Fibroblast of lung (primary cell): ENCODE data around the gene PCDHB1. TPM values are rescaled to one million over a fixed set of nuclear protein-coding genes. Genes with fewer than 3 reads are reported as not detected.

Experiments
- DNase-seq, 2 donors: peaks; one replicate each; pipeline versions ENCODE4 v3.0.0 to v3.0.0-alpha.2; 2010; ENCODE audit warnings: low read depth in 2 of 2
- H2AFZ ChIP-seq: 2 replicates; pipeline ENCODE4 v1.5.1; 2012; ENCODE audit warnings: low read length, control low read depth, inconsistent platforms
- H3K27ac ChIP-seq: 2 replicates; pipeline ENCODE4 v1.5.1; 2011; ENCODE audit warnings: low read length, control low read depth; ENCODE audit not compliant: insufficient read depth
- H3K27me3 ChIP-seq: 2 replicates; pipeline ENCODE4 v1.5.1; 2011; ENCODE audit warnings: mild to moderate bottlenecking, low read length; ENCODE audit not compliant: control insufficient read depth, insufficient read depth
- H3K36me3 ChIP-seq: 2 replicates; pipeline ENCODE4 v1.5.1; 2011; ENCODE audit warnings: low read length; ENCODE audit not compliant: control insufficient read depth, insufficient read depth
- H3K4me1 ChIP-seq: 2 replicates; pipeline ENCODE4 v1.5.1; 2011; ENCODE audit warnings: low read length; ENCODE audit not compliant: control insufficient read depth, insufficient read depth; ENCODE audit errors: extremely low read depth
- H3K4me2 ChIP-seq: 2 replicates; pipeline ENCODE4 v1.5.1; 2011; ENCODE audit warnings: low read length, control low read depth; ENCODE audit not compliant: insufficient read depth; ENCODE audit errors: extremely low read depth
- H3K4me3 ChIP-seq, 4 experiments: fragments of 200-600 bp in 1 of 4; sonication (generic) in 1 of 4; replicated peaks in 1 of 4; 2 replicates each; pipeline ENCODE4 v1.5.1; 2011 to 2016; ENCODE audit warnings: low read length in 4 of 4, low read depth in 3 of 4, mild to moderate bottlenecking in 3 of 4, control low read depth in 2 of 4, inconsistent platforms in 1 of 4, mixed read lengths in 1 of 4; ENCODE audit not compliant: insufficient read depth in 1 of 4; ENCODE audit errors: control extremely low read depth in 1 of 4
- H3K79me2 ChIP-seq: 2 replicates; pipeline ENCODE4 v1.5.1; 2012; ENCODE audit warnings: mild to moderate bottlenecking, low read length, inconsistent platforms; ENCODE audit not compliant: control insufficient read depth, insufficient read depth
- H3K9ac ChIP-seq: 2 replicates; pipeline ENCODE4 v1.5.1; 2011; ENCODE audit warnings: mild to moderate bottlenecking, low read length, control low read depth; ENCODE audit not compliant: insufficient read depth
- H3K9me3 ChIP-seq: 2 replicates; pipeline ENCODE4 v1.5.1; 2012; ENCODE audit warnings: low read depth, low read length; ENCODE audit not compliant: control insufficient read depth, insufficient read depth
- H4K20me1 ChIP-seq: 2 replicates; pipeline ENCODE4 v1.5.1; 2011; ENCODE audit warnings: low read length; ENCODE audit not compliant: control insufficient read depth, insufficient read depth; ENCODE audit errors: extremely low read depth
- CTCF ChIP-seq, 2 donors: IDR thresholded peaks in 1 of 2; conservative IDR thresholded peaks in 1 of 2; 1 replicate in 1 of 2; 2 replicates in 1 of 2; pipeline ENCODE4 v1.5.1; 2011 to 2012; ENCODE audit warnings: low read length in 2 of 2, control low read depth in 1 of 2, inconsistent platforms in 1 of 2, low read depth in 1 of 2, mild to moderate bottlenecking in 1 of 2
- EZH2 ChIP-seq: IDR thresholded peaks from 2 replicates; pipeline ENCODE4 v1.5.1; 2012; ENCODE audit warnings: low read length, control low read depth, mild to moderate bottlenecking; ENCODE audit errors: missing control alignments
- polyA plus RNA-seq, 2 donors: library from polyadenylated mRNA; depleted of rRNA in 1 of 2; stranded (reverse) in 1 of 2; unstranded in 1 of 2; fragments of >200 nt; gene quantifications; 2 replicates each; pipeline ENCODE4 v1.2.1, GENCODE V29; 2011 to 2012; ENCODE audit warnings: missing spikeins in 1 of 2
- total RNA-seq: library from RNA; depleted of rRNA; stranded (reverse); fragments of >200 nt; gene quantifications from 2 replicates; pipeline ENCODE4 v1.2.1, GENCODE V29; 2014

Gene PCDHB1
- total and polyA plus RNA-seq, 2 donors (not counting 1 experiment from before 2014, with no cell fraction given): not detected

DNA sequence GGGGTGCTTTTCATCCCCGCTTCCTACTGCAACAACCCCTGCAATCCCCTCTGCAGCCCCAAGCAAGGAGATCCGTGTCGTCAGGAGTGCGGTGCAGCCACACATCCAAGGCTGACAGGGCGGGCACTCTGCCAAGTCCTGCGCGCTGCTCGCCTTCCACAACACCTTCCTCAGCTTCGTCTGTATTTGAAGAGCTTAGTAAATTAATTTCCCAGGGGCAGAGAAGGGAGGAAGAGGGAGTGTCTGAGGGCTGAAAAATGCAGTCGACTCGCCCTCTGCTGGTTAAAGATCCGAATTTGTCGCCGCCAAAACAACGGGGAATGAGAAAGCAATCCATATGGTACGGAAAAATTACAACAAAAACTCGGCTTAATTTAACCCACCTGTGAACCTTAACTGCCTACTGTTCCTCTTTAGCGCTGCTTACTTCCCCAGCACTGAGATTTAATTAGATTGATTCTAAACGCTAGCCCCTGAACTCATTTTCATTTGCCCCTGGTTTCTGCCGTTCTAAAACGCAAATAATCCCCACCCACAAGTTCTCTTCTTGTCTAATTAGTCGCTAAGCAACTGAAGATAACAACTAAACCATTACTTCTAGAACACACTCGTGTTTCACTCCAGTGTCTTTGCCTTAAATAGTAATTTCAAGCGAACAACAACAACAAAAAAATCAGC lies 10.9 kb upstream of the PCDHB1 start:
- H3K9ac ChIP-seq: no peak overlapping the region
- no peaks in the 10 kb centered on the region for H4K20me1 ChIP-seq
- TF ChIP-seq EZH2 (no peak), CTCF (conservative IDR thresholded peaks at IDR 0.05 in 1 of 2, IDR thresholded peaks at IDR 0.05 in 1 of 2; ENCODE audit: low read depth in 1 of 2, low read length in 2 of 2) (peak in 1 of 2 donors; percentile 9)
- no peaks in the 10 kb centered on the region for H3K4me1 ChIP-seq
- H3K36me3 ChIP-seq: no peaks in the 10 kb centered on the region
- H3K79me2 ChIP-seq: no peaks in the 10 kb centered on the region
- no peak overlapping the region for H2AFZ ChIP-seq
- no peaks in the 10 kb centered on the region for H3K27me3 ChIP-seq
- DNase-seq: no peak
- peak overlapping the region in 1 of 4 experiments; percentile 32 for H3K4me3 ChIP-seq
- H3K4me2 ChIP-seq: no peak overlapping the region
- H3K9me3 ChIP-seq: no peaks in the 10 kb centered on the region
- H3K27ac ChIP-seq: no peak overlapping the region

GRCh38 chr5:141040771-141041426 lies 10.3 kb upstream of the PCDHB1 start:
- H3K27ac ChIP-seq: no peak overlapping the region
- DNase-seq: peak; percentile 45 to 50
- H3K4me3 ChIP-seq: peak overlapping the region in 1 of 4 experiments; percentile 32
- H4K20me1 ChIP-seq: no peaks in the 10 kb centered on the region
- H3K27me3 ChIP-seq: no peaks in the 10 kb centered on the region
- H2AFZ ChIP-seq: no peak overlapping the region
- no peaks in the 10 kb centered on the region for H3K79me2 ChIP-seq
- no peak overlapping the region for H3K4me2 ChIP-seq
- no peaks in the 10 kb centered on the region for H3K9me3 ChIP-seq
- no peak overlapping the region for H3K9ac ChIP-seq
- TF ChIP-seq CTCF (conservative IDR thresholded peaks at IDR 0.05 in 1 of 2, IDR thresholded peaks at IDR 0.05 in 1 of 2; ENCODE audit: low read depth in 1 of 2, low read length in 2 of 2) (peak; percentile 26 to 33), EZH2 (no peak)
- no peaks in the 10 kb centered on the region for H3K36me3 ChIP-seq
- no peaks in the 10 kb centered on the region for H3K4me1 ChIP-seq

GRCh38 chr5:141041427-141041785 lies 9.8 kb upstream of the PCDHB1 start:
- Histone ChIP-seq H3K36me3 (no peaks in the 10 kb centered on the region), H3K9me3 (no peaks in the 10 kb centered on the region), H3K4me2 (no peak overlapping the region), H3K79me2 (no peaks in the 10 kb centered on the region), H3K4me1 (no peaks in the 10 kb centered on the region), H3K27me3 (no peaks in the 10 kb centered on the region), H3K4me3 (no peak overlapping the region), H4K20me1 (no peaks in the 10 kb centered on the region), H3K27ac (no peak overlapping the region), H3K9ac (no peak overlapping the region), H2AFZ (no peak overlapping the region)
- no peak for DNase-seq
- TF ChIP-seq CTCF (conservative IDR thresholded peaks at IDR 0.05 in 1 of 2, IDR thresholded peaks at IDR 0.05 in 1 of 2; ENCODE audit: low read depth in 1 of 2, low read length in 2 of 2): no peak
- no peak for TF ChIP-seq EZH2
